CD8-positive, alpha-beta memory T cell (primary cell): ENCODE data around the gene DOCK6. TPM values are rescaled to one million over a fixed set of nuclear protein-coding genes. Genes with fewer than 3 reads are reported as not detected.
A peak's percentile ranks its signal among the peaks of the same experiment; 100 is the strongest.

ENCODE experiments used
- CTCF ChIA-PET: fragments of 350-600 bp; sonication (Branson Sonifier 250); formaldehyde crosslinking; loops from one replicate; lab custom pipeline; 2021; ENCODE audit warnings: antibody characterized with exemption; lab: Charles Lee
- POLR2A ChIA-PET: fragments of 350-600 bp; sonication (Branson Sonifier 250); formaldehyde crosslinking; loops from one replicate; lab custom pipeline; 2021; ENCODE audit warnings: antibody characterized with exemption; lab: Charles Lee
- DNase-seq, 5 donors: peaks; one replicate each; pipeline versions ENCODE4 v3.0.0 to v3.0.0-alpha.2; 2020 to 2022; ENCODE audit warnings: mixed read lengths in 1 of 5
- H3K27ac ChIP-seq: one replicate; pipeline ENCODE4 v1.7.0; 2013; ENCODE audit warnings: low read depth, mild to moderate bottlenecking, low read length, moderate library complexity
- H3K27me3 ChIP-seq: 2 replicates; pipeline ENCODE4 v1.7.0; 2013; ENCODE audit warnings: low read length, mild to moderate bottlenecking; ENCODE audit not compliant: insufficient read depth, poor library complexity, severe bottlenecking
- H3K36me3 ChIP-seq: 2 replicates; pipeline ENCODE4 v1.7.0; 2013; ENCODE audit warnings: mild to moderate bottlenecking, low read length, moderate library complexity; ENCODE audit not compliant: insufficient read depth
- H3K4me1 ChIP-seq: 2 replicates; pipeline ENCODE4 v1.7.0; 2013; ENCODE audit warnings: mild to moderate bottlenecking, low read length, moderate library complexity; ENCODE audit not compliant: insufficient read depth
- H3K4me3 ChIP-seq: 2 replicates; pipeline ENCODE4 v1.7.0; 2013; ENCODE audit warnings: mild to moderate bottlenecking, low read length
- H3K9me3 ChIP-seq: 2 replicates; pipeline ENCODE4 v1.7.0; 2013; ENCODE audit warnings: mild to moderate bottlenecking, low read length
- H3K27ac Mint-ChIP-seq, 8 donors: one replicate each; pipeline ENCODE4 v1.8.0; 2020 to 2021; ENCODE audit warnings: mixed read lengths in 8 of 8, mild to moderate bottlenecking in 6 of 8, inconsistent platforms in 3 of 8, moderate library complexity in 3 of 8
- H3K27me3 Mint-ChIP-seq, 2 donors: one replicate each; pipeline ENCODE4 v1.8.0; 2020 to 2021; ENCODE audit warnings: mixed read lengths in 2 of 2, mild to moderate bottlenecking in 1 of 2, moderate library complexity in 1 of 2
- H3K36me3 Mint-ChIP-seq, 3 donors: one replicate each; pipeline ENCODE4 v1.8.0; 2020 to 2021; ENCODE audit warnings: mixed read lengths in 3 of 3, inconsistent platforms in 1 of 3, mild to moderate bottlenecking in 1 of 3
- H3K4me1 Mint-ChIP-seq, 3 donors: one replicate each; pipeline ENCODE4 v1.8.0; 2020 to 2021; ENCODE audit warnings: mixed read lengths in 3 of 3, inconsistent platforms in 1 of 3, mild to moderate bottlenecking in 1 of 3
- H3K4me3 Mint-ChIP-seq, 7 donors: one replicate each; pipeline ENCODE4 v1.8.0; 2020 to 2021; ENCODE audit warnings: mixed read lengths in 7 of 7, mild to moderate bottlenecking in 6 of 7, moderate library complexity in 4 of 7, inconsistent platforms in 2 of 7
- H3K9me3 Mint-ChIP-seq, 5 donors: one replicate each; pipeline ENCODE4 v1.8.0; 2020 to 2022; ENCODE audit warnings: mixed read lengths in 5 of 5, mild to moderate bottlenecking in 3 of 5, moderate library complexity in 2 of 5, inconsistent platforms in 1 of 5
- polyA plus RNA-seq: library from polyadenylated mRNA; unstranded; fragments of 300-500 nt; fragmentation: Illumina TruSeq; gene quantifications from one replicate; pipeline ENCODE4 v1.2.3, GENCODE V29; 2021
- total RNA-seq, 2 experiments: library from RNA; stranded (reverse); gene quantifications; one replicate each; pipeline ENCODE4 v1.2.3, GENCODE V29; 2021

Gene DOCK6
- total and polyA plus RNA-seq, 3 experiments from 2014 or later, result 0.71 to 3.5 (median 2.3) TPM

GRCh38 chr19:11194173-11194572 is 68.2 kb downstream of the DOCK6 start:
- no peaks in the 10 kb centered on the region for H3K36me3 ChIP-seq
- H3K36me3 Mint-ChIP-seq, result no peaks in the 10 kb centered on the region
- H3K9me3 Mint-ChIP-seq, result no peaks in the 10 kb centered on the region
- H3K9me3 ChIP-seq, result no peaks in the 10 kb centered on the region
- peaks cover 10 to 11% of the 10 kb centered on the region in 2 donors for H3K27me3 Mint-ChIP-seq
- H3K27ac Mint-ChIP-seq, result no peak overlapping the region
- H3K4me1 ChIP-seq, result peaks cover 9% of the 10 kb centered on the region
- ChIA-PET CTCF (no interaction called here), POLR2A (no interaction called here)
- no peaks in the 10 kb centered on the region for H3K27me3 ChIP-seq
- peaks cover 0 to 16% (median 0%) of the 10 kb centered on the region in 3 donors for H3K4me1 Mint-ChIP-seq
- H3K4me3 Mint-ChIP-seq, result no peak overlapping the region
- no peak overlapping the region for H3K27ac ChIP-seq
- no peak for DNase-seq
- H3K4me3 ChIP-seq, result no peak overlapping the region

GRCh38 chr19:11192957-11193939 is 69.1 kb downstream of the DOCK6 start:
- DNase-seq, result no peak
- no peak overlapping the region for H3K27ac Mint-ChIP-seq

GRCh38 chr19:11191934-11192333 is 70.4 kb downstream of the DOCK6 start:
- Mint-ChIP-seq H3K27ac (peak overlapping the region in 1 of 8 donors; percentile 70), H3K4me3 (no peak overlapping the region), H3K27me3 (peaks cover 10 to 11% of the 10 kb centered on the region in 2 donors), H3K9me3 (no peaks in the 10 kb centered on the region), H3K36me3 (no peaks in the 10 kb centered on the region), H3K4me1 (peaks cover 0 to 10% (median 0%) of the 10 kb centered on the region in 3 donors)
- DNase-seq, result no peak
- Histone ChIP-seq H3K9me3 (no peaks in the 10 kb centered on the region), H3K27me3 (no peaks in the 10 kb centered on the region), H3K36me3 (no peaks in the 10 kb centered on the region), H3K4me3 (no peak overlapping the region), H3K4me1 (peaks cover 6% of the 10 kb centered on the region), H3K27ac (no peak overlapping the region)
- ChIA-PET CTCF (interaction anchor here (1.2 kb wide), 1 partner anchor 66 kb away, joined by 3 read pairs; no protein-coding TSS in a partner anchor), POLR2A (no interaction called here)

More at GRCh38 chr19:11192957-11193939, 69.1 kb downstream of the DOCK6 start:
- H3K4me1 ChIP-seq, result peaks cover 9% of the 10 kb centered on the region
- H3K27ac ChIP-seq, result no peak overlapping the region
- H3K4me3 ChIP-seq, result no peak overlapping the region
- peaks cover 0 to 16% (median 0%) of the 10 kb centered on the region in 3 donors for H3K4me1 Mint-ChIP-seq
- peak overlapping the region in 1 of 7 donors; percentile 79 for H3K4me3 Mint-ChIP-seq
- ChIA-PET POLR2A (no interaction called here), CTCF (no interaction called here)
- H3K9me3 ChIP-seq, result no peaks in the 10 kb centered on the region
- H3K27me3 ChIP-seq, result no peaks in the 10 kb centered on the region
- no peaks in the 10 kb centered on the region for H3K9me3 Mint-ChIP-seq
- peaks cover 10 to 11% of the 10 kb centered on the region in 2 donors for H3K27me3 Mint-ChIP-seq
- H3K36me3 ChIP-seq, result no peaks in the 10 kb centered on the region
- H3K36me3 Mint-ChIP-seq, result no peaks in the 10 kb centered on the region

GRCh38 chr19:11191273-11191755 is 71.0 kb downstream of the DOCK6 start:
- no peaks in the 10 kb centered on the region for H3K4me1 ChIP-seq
- Mint-ChIP-seq H3K4me3 (no peak overlapping the region), H3K4me1 (peaks cover 0 to 6% (median 0%) of the 10 kb centered on the region in 3 donors), H3K36me3 (no peaks in the 10 kb centered on the region), H3K27ac (no peak overlapping the region), H3K27me3 (peaks cover 7 to 8% of the 10 kb centered on the region in 2 donors), H3K9me3 (no peaks in the 10 kb centered on the region)
- H3K9me3 ChIP-seq, result no peaks in the 10 kb centered on the region
- POLR2A ChIA-PET, result no interaction called here
- H3K27me3 ChIP-seq, result no peaks in the 10 kb centered on the region
- no peak for DNase-seq
- no peak overlapping the region for H3K27ac ChIP-seq
- CTCF ChIA-PET, result interaction anchor here (1.2 kb wide), 1 partner anchor 65 kb away, joined by 3 read pairs; no protein-coding TSS in a partner anchor
- no peaks in the 10 kb centered on the region for H3K36me3 ChIP-seq
- no peak overlapping the region for H3K4me3 ChIP-seq

GRCh38 chr19:11190501-11190900 is 71.8 kb downstream of the DOCK6 start:
- no peak overlapping the region for H3K27ac Mint-ChIP-seq
- no peak overlapping the region for H3K4me3 Mint-ChIP-seq
- Histone ChIP-seq H3K27ac (no peak overlapping the region), H3K36me3 (no peaks in the 10 kb centered on the region), H3K27me3 (no peaks in the 10 kb centered on the region), H3K9me3 (no peaks in the 10 kb centered on the region), H3K4me1 (no peaks in the 10 kb centered on the region), H3K4me3 (no peak overlapping the region)
- H3K9me3 Mint-ChIP-seq, result no peaks in the 10 kb centered on the region
- no peak for DNase-seq
- peaks cover 0 to 1% (median 0%) of the 10 kb centered on the region in 3 donors for H3K4me1 Mint-ChIP-seq
- ChIA-PET POLR2A (no interaction called here), CTCF (no interaction called here)
- no peaks in the 10 kb centered on the region for H3K36me3 Mint-ChIP-seq
- peaks cover 2 to 3% of the 10 kb centered on the region in 2 donors for H3K27me3 Mint-ChIP-seq

- no peak for DNase-seq
- no peaks in the 10 kb centered on the region for H3K9me3 ChIP-seq
- H3K4me3 ChIP-seq, result no peak overlapping the region
- ChIA-PET POLR2A (no interaction called here), CTCF (no interaction called here)
- H3K4me3 Mint-ChIP-seq, result no peak overlapping the region
- peak overlapping the region in 2 of 8 donors; percentile 13 to 73 for H3K27ac Mint-ChIP-seq
- no peaks in the 10 kb centered on the region for H3K36me3 Mint-ChIP-seq
- H3K4me1 ChIP-seq, result no peaks in the 10 kb centered on the region
- no peaks in the 10 kb centered on the region for H3K9me3 Mint-ChIP-seq
- no peaks in the 10 kb centered on the region for H3K27me3 ChIP-seq
- H3K27me3 Mint-ChIP-seq, result no peaks in the 10 kb centered on the region
- H3K4me1 Mint-ChIP-seq, result no peaks in the 10 kb centered on the region
- H3K27ac ChIP-seq, result no peak overlapping the region
- no peaks in the 10 kb centered on the region for H3K36me3 ChIP-seq
Observed at GRCh38 chr19:11187441-11187840, 74.9 kb downstream of the DOCK6 start.

GRCh38 chr19:11182994-11183393 is 79.3 kb downstream of the DOCK6 start:
- Mint-ChIP-seq H3K4me1 (peaks cover 0 to 6% (median 4%) of the 10 kb centered on the region in 3 donors), H3K27me3 (peaks cover under 1 to 7% of the 10 kb centered on the region in 2 donors), H3K4me3 (no peak overlapping the region), H3K9me3 (no peaks in the 10 kb centered on the region), H3K36me3 (no peaks in the 10 kb centered on the region), H3K27ac (peak overlapping the region in 2 of 8 donors; percentile 8 to 28)
- no peak for DNase-seq
- H3K36me3 ChIP-seq, result no peaks in the 10 kb centered on the region
- ChIA-PET POLR2A (no interaction called here), CTCF (interaction anchor here (0.7 kb wide), 1 partner anchor 252 kb away, joined by 3 read pairs; the partner anchor contains the start of genes ODAD3 and PRKCSH)
- no peaks in the 10 kb centered on the region for H3K27me3 ChIP-seq
- H3K9me3 ChIP-seq, result no peaks in the 10 kb centered on the region
- H3K4me3 ChIP-seq, result no peak overlapping the region
- H3K4me1 ChIP-seq, result no peaks in the 10 kb centered on the region
- no peak overlapping the region for H3K27ac ChIP-seq

- POLR2A ChIA-PET, result no interaction called here
- no peak for DNase-seq
- Mint-ChIP-seq H3K27me3 (peaks cover 4 to 7% of the 10 kb centered on the region in 2 donors), H3K9me3 (no peaks in the 10 kb centered on the region), H3K27ac (no peak overlapping the region), H3K4me1 (peaks cover 0 to 6% (median 4%) of the 10 kb centered on the region in 3 donors), H3K4me3 (no peak overlapping the region), H3K36me3 (no peaks in the 10 kb centered on the region)
- Histone ChIP-seq H3K4me3 (no peak overlapping the region), H3K27me3 (no peaks in the 10 kb centered on the region), H3K36me3 (no peaks in the 10 kb centered on the region), H3K27ac (no peak overlapping the region), H3K9me3 (no peaks in the 10 kb centered on the region), H3K4me1 (no peaks in the 10 kb centered on the region)
- CTCF ChIA-PET, result no interaction called here
Observed at GRCh38 chr19:11181488-11181887, 80.8 kb downstream of the DOCK6 start.
